PC-9 (cell line): Measurements from ENCODE around the gene MAD2L1. TPM values are rescaled to one million over a fixed set of nuclear protein-coding genes. Genes with fewer than 3 reads are reported as not detected.

Source experiments
- BruUV-seq: library from RNA; stranded (reverse); fragments of 400-500 nt; replicated peaks from 2 replicates; lab custom pipeline; 2021; lab: Mats Ljungman, UMichigan
- CTCF ChIA-PET: fragments of 300-600 bp; sonication (Branson Sonifier 250); formaldehyde crosslinking; loops from one replicate; lab custom pipeline; 2022; ENCODE audit warnings: antibody characterized with exemption; lab: Charles Lee
- POLR2A ChIA-PET: fragments of 300-600 bp; sonication (Branson Sonifier 250); formaldehyde crosslinking; loops from one replicate; lab custom pipeline; 2022; ENCODE audit warnings: antibody characterized with exemption; ENCODE audit not compliant: unreplicated experiment; lab: Charles Lee
- DNase-seq, 2 experiments: peaks; one replicate each; pipeline versions ENCODE4 v3.0.0 to v3.0.0-alpha.2; 2015 to 2022; ENCODE audit warnings: mixed read lengths in 1 of 2
- H2AFZ ChIP-seq: fragments of 200-600 bp; sonication (generic); 2 replicates; pipeline ENCODE4 v1.8.1; 2017; ENCODE audit warnings: antibody characterized with exemption
- H3F3A ChIP-seq: fragments of 200-600 bp; sonication (generic); 2 replicates; pipeline ENCODE4 v1.8.1; 2017; ENCODE audit warnings: antibody characterized with exemption, mild to moderate bottlenecking, low read depth; ENCODE audit not compliant: insufficient read depth
- H3K27ac ChIP-seq: fragments of 200-600 bp; sonication (generic); 2 replicates; pipeline ENCODE4 v1.6.1; 2016; ENCODE audit warnings: mixed run types
- H3K27me3 ChIP-seq: fragments of 200-600 bp; sonication (generic); 2 replicates; pipeline ENCODE4 v1.6.1; 2016; ENCODE audit warnings: low read depth, mixed run types; ENCODE audit not compliant: insufficient read depth
- H3K36me3 ChIP-seq: fragments of 200-600 bp; sonication (generic); 2 replicates; pipeline ENCODE4 v1.6.1; 2016; ENCODE audit warnings: low read depth, mixed run types
- H3K4me1 ChIP-seq: fragments of 200-600 bp; sonication (generic); replicated peaks from 2 replicates; pipeline ENCODE4 v1.6.1; 2016; ENCODE audit warnings: mixed run types; ENCODE audit not compliant: insufficient read depth
- H3K4me2 ChIP-seq: fragments of 200-600 bp; sonication (generic); 2 replicates; pipeline ENCODE4 v1.6.1; 2017; ENCODE audit warnings: mixed run types
- H3K4me3 ChIP-seq: fragments of 200-600 bp; sonication (generic); 2 replicates; pipeline ENCODE4 v1.6.1; 2016; ENCODE audit warnings: mixed run types
- H3K79me2 ChIP-seq: fragments of 200-600 bp; sonication (generic); 2 replicates; pipeline ENCODE4 v1.6.1; 2017; ENCODE audit warnings: low read depth, mixed run types
- H3K9me2 ChIP-seq: fragments of 200-600 bp; sonication (generic); 2 replicates; pipeline ENCODE4 v1.8.1; 2017; ENCODE audit warnings: mild to moderate bottlenecking; ENCODE audit not compliant: insufficient read depth
- H3K9me3 ChIP-seq: fragments of 200-600 bp; sonication (generic); 2 replicates; pipeline ENCODE4 v1.8.1; 2016; ENCODE audit warnings: low read depth; ENCODE audit not compliant: insufficient read depth
- H4K20me1 ChIP-seq: fragments of 200-600 bp; sonication (generic); 2 replicates; pipeline ENCODE4 v1.8.1; 2017; ENCODE audit not compliant: insufficient read depth
- CTCF ChIP-seq: fragments of 200-600 bp; sonication (generic); conservative IDR thresholded peaks from 2 replicates; pipeline ENCODE4 v1.6.1; 2017; ENCODE audit warnings: mixed run types, antibody characterized with exemption, mild to moderate bottlenecking, moderate library complexity
- EZH2 ChIP-seq: fragments of 200-600 bp; sonication (generic); IDR thresholded peaks from 2 replicates; pipeline ENCODE4 v1.8.0; 2017; ENCODE audit warnings: antibody characterized with exemption, low read depth
- intact Hi-C: fragments of 100-400 bp; cut with micrococcal nuclease; formaldehyde crosslinking; loops from one replicate; pipeline ENCODE4 v1.10.0; 2022; ENCODE audit not compliant: unreplicated experiment
- total RNA-seq: library from RNA; stranded (reverse); gene quantifications from 2 replicates; pipeline ENCODE4 v1.2.3, GENCODE V29; 2021

Gene MAD2L1
- total RNA-seq, 1 experiment from 2014 or later = 34.4 TPM

GRCh38 chr4:120062663-120063195, 3.9 kb downstream of the MAD2L1 start:
- no peak for TF ChIP-seq CTCF
- no peak for TF ChIP-seq EZH2
- ChIA-PET CTCF (no interaction called here), POLR2A (interaction anchor here (0.6 kb wide), 2 partner anchors 504 to 1595 kb away, joined by 3 to 9 read pairs; no protein-coding TSS in a partner anchor)
- BruUV-seq = no TSS peak
- peaks cover 4% of the 10 kb centered on the region; the same call in 1 of the 2 replicates for H3K36me3 ChIP-seq
- no peak overlapping the region for H3K4me2 ChIP-seq
- H2AFZ ChIP-seq = no peak overlapping the region
- no peaks in the 10 kb centered on the region for H3K9me2 ChIP-seq
- no peaks in the 10 kb centered on the region for H3K27me3 ChIP-seq
- peaks cover 15% of the 10 kb centered on the region for H3K4me1 ChIP-seq
- H3K4me3 ChIP-seq = no peak overlapping the region
- H3F3A ChIP-seq = no peaks in the 10 kb centered on the region
- H4K20me1 ChIP-seq = no peaks in the 10 kb centered on the region
- H3K27ac ChIP-seq = no peak overlapping the region
- peaks cover 50% of the 10 kb centered on the region for H3K79me2 ChIP-seq
- no peak for DNase-seq
- intact Hi-C loops = no loop called here
- H3K9me3 ChIP-seq = no peaks in the 10 kb centered on the region

GRCh38 chr4:120059036-120059435, 7.6 kb downstream of the MAD2L1 start:
- intact Hi-C loops = loop anchor here (5.0 to 10.0 kb wide), 2 partner anchors 574 to 747 kb away; no protein-coding TSS in a partner anchor
- no peaks in the 10 kb centered on the region for H3K9me3 ChIP-seq
- TF ChIP-seq EZH2 (no peak), CTCF (no peak)
- no peaks in the 10 kb centered on the region for H3K27me3 ChIP-seq
- H3F3A ChIP-seq = 0 out of 2 replicates have a peak, but pooled peaks cover 3% of the 10 kb centered on the region
- no peak for DNase-seq
- ChIA-PET POLR2A (no interaction called here), CTCF (no interaction called here)
- peaks cover 4% of the 10 kb centered on the region; the same call in 1 of the 2 replicates for H3K36me3 ChIP-seq
- no peaks in the 10 kb centered on the region; the same call in 1 of the 2 replicates for H3K4me1 ChIP-seq
- H2AFZ ChIP-seq = no peak overlapping the region
- H3K4me3 ChIP-seq = no peak overlapping the region
- H3K4me2 ChIP-seq = no peak overlapping the region
- H3K79me2 ChIP-seq = peaks cover 22% of the 10 kb centered on the region
- BruUV-seq = no TSS peak
- H3K9me2 ChIP-seq = no peaks in the 10 kb centered on the region
- H3K27ac ChIP-seq = no peak overlapping the region
- no peaks in the 10 kb centered on the region for H4K20me1 ChIP-seq

GRCh38 chr4:120057416-120057815, 9.2 kb downstream of the MAD2L1 start:
- intact Hi-C loops = loop anchor here (5.0 to 10.0 kb wide), 2 partner anchors 573 to 745 kb away; no protein-coding TSS in a partner anchor
- no peaks in the 10 kb centered on the region for H3K9me2 ChIP-seq
- H3K4me2 ChIP-seq = no peak overlapping the region
- no peaks in the 10 kb centered on the region for H3K9me3 ChIP-seq
- no peak overlapping the region for H3K4me3 ChIP-seq
- 0 out of 2 replicates have a peak, but pooled peaks cover 3% of the 10 kb centered on the region for H3F3A ChIP-seq
- no peak overlapping the region for H2AFZ ChIP-seq
- H3K4me1 ChIP-seq = no peaks in the 10 kb centered on the region; the same call in 1 of the 2 replicates
- CTCF ChIA-PET = no interaction called here
- no peaks in the 10 kb centered on the region for H4K20me1 ChIP-seq
- no peak for DNase-seq
- H3K79me2 ChIP-seq = peaks cover 6% of the 10 kb centered on the region
- no TSS peak for BruUV-seq
- no peak for TF ChIP-seq EZH2
- no peak for TF ChIP-seq CTCF
- H3K36me3 ChIP-seq = peaks cover 4% of the 10 kb centered on the region; the same call in 1 of the 2 replicates
- H3K27me3 ChIP-seq = no peaks in the 10 kb centered on the region
- POLR2A ChIA-PET = no interaction called here
- no peak overlapping the region for H3K27ac ChIP-seq
